ENCODE data around the gene IQGAP1.

IQGAP1 gene

DNA sequence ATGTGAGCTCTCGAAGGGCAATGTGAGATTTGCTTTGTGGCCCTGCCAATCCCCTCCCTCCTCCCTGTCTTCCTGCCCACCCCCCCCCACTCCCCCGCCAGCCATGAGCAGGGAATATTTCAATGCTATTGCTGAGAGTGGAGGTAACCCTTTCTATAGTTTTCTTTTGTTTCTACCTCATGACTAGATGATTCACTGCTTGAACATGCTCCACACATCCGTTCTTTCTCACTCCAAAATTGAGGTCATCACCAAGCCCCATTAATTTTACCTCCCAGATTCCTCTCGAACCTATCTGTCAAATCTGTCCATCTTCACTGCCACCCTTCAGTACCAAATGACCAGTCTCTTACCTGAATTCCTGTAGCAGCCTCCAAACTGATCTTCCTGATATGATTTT lies 23.8 kb upstream of the IQGAP1 start:
- no peak for DNase-seq (ENCODE audit: extremely low spot score)
- ChIA-PET CTCF (no interaction called here), POLR2A (interaction anchor here (1.3 to 2.6 kb wide), 2 partner anchors 12 to 24 kb away, joined by 3 to 6 read pairs; partner anchors contain the start of genes IQGAP1 and ZNF774)
- TF ChIP-seq NFRKB (IDR thresholded peaks at IDR 0.05) (no peak), ARNT (IDR thresholded peaks at IDR 0.05) (no peak), HDGF (IDR thresholded peaks at IDR 0.05; ENCODE audit: borderline replicate concordance) (no peak), FOXK2 (IDR thresholded peaks at IDR 0.05) (no peak), SP1 (IDR thresholded peaks at IDR 0.05) (no peak), LEF1 (IDR thresholded peaks at IDR 0.05; ENCODE audit: borderline replicate concordance) (no peak), ELF4 (IDR thresholded peaks at IDR 0.05) (no peak), ZNF384 (IDR thresholded peaks at IDR 0.05) (no peak), BHLHE40 (IDR thresholded peaks at IDR 0.05; ENCODE audit: borderline replicate concordance) (no peak), FOXM1 (IDR thresholded peaks at IDR 0.05; ENCODE audit: borderline replicate concordance) (no peak), SUZ12 (IDR thresholded peaks at IDR 0.05) (no peak), FOXA1 (IDR thresholded peaks at IDR 0.05) (no peak), CTBP1 (IDR thresholded peaks at IDR 0.05; ENCODE audit: borderline replicate concordance) (no peak), L3MBTL2 (conservative IDR thresholded peaks at IDR 0.05) (no peak), TARDBP (IDR thresholded peaks at IDR 0.05) (no peak)
- TF ChIP-seq, protein P1, sequence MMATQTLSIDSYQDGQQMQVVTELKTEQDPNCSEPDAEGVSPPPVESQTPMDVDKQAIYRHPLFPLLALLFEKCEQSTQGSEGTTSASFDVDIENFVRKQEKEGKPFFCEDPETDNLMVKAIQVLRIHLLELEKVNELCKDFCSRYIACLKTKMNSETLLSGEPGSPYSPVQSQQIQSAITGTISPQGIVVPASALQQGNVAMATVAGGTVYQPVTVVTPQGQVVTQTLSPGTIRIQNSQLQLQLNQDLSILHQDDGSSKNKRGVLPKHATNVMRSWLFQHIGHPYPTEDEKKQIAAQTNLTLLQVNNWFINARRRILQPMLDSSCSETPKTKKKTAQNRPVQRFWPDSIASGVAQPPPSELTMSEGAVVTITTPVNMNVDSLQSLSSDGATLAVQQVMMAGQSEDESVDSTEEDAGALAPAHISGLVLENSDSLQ (IDR thresholded peaks at IDR 0.05), result no peak

DNA sequence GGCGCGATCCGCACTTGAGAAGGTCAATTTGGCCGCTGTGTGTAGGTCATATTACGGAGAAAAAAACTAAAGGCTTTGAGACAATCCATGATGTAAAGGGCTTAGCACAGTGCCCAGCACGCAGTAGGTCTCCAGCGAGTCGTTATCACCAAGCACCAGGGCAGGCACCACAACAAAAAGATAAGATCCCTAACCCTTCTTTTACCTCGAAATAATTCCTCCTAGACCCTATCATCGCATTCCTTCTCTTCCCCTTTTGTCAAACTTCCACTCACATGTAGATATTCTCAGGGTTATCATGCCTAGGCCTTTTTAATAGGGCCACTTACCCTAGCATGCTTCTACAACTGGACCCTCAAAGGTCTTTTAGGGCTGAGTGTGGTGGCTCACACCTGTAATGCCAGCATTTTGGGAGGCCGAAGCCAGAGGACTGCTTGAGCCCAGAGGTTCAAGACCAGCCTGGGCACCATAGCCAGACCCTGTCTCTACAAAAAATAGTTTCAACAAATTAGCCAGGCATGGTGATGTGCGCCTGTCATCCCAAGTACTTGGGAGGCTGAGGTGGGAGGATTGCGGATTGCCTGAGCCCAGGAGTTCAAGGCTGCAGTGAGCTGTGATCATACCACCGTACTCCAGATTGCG lies 22.5 kb upstream of the IQGAP1 start:
- no peak for DNase-seq (ENCODE audit: extremely low spot score)
- CTCF ChIA-PET, result interaction anchor here (0.6 kb wide), 1 partner anchor 117 kb away, joined by 3 read pairs; no protein-coding TSS in a partner anchor
- TF ChIP-seq TARDBP (IDR thresholded peaks at IDR 0.05) (no peak), ARNT (IDR thresholded peaks at IDR 0.05) (no peak), FOXK2 (IDR thresholded peaks at IDR 0.05) (no peak), FOXM1 (IDR thresholded peaks at IDR 0.05; ENCODE audit: borderline replicate concordance) (no peak), FOXA1 (IDR thresholded peaks at IDR 0.05) (no peak), CTBP1 (IDR thresholded peaks at IDR 0.05; ENCODE audit: borderline replicate concordance) (no peak), ELF4 (IDR thresholded peaks at IDR 0.05) (no peak), BHLHE40 (IDR thresholded peaks at IDR 0.05; ENCODE audit: borderline replicate concordance) (no peak), SP1 (IDR thresholded peaks at IDR 0.05) (no peak), HDGF (IDR thresholded peaks at IDR 0.05; ENCODE audit: borderline replicate concordance) (no peak), SUZ12 (IDR thresholded peaks at IDR 0.05) (no peak), LEF1 (IDR thresholded peaks at IDR 0.05; ENCODE audit: borderline replicate concordance) (no peak)
- POLR2A ChIA-PET, result no interaction called here

DNA sequence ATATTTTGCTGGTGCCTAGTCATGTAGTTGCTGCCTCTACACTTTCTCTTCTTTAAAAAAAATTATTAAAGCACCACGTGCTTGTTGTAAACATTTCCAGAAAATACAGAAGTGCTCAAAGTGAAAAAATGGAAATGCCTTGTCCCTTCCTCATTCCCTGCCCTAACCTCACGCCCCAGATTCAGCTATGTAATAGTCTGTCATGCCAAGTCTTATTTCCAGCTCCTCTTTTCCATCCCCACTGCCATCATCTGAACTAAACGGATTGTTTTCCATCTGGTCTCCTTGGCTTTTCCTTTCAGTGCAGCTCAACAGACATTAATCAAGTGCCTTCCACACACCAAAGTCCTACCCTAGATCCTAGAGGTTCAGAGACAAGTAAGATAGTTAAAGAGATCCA lies 20.5 kb upstream of the IQGAP1 start:
- CTCF ChIA-PET, result interaction anchor here (1.5 kb wide), 1 partner anchor 14 kb away, joined by 4 read pairs; no protein-coding TSS in a partner anchor
- POLR2A ChIA-PET, result interaction anchor here (1.3 to 1.4 kb wide), 2 partner anchors 10 to 20 kb away, joined by 5 to 6 read pairs; partner anchors contain the start of gene IQGAP1
- no peak for DNase-seq (ENCODE audit: extremely low spot score)
- no peak for TF ChIP-seq FOXK2 (IDR thresholded peaks at IDR 0.05)
- no peak for TF ChIP-seq FOXA1 (IDR thresholded peaks at IDR 0.05)
- TF ChIP-seq CTBP1 (IDR thresholded peaks at IDR 0.05; ENCODE audit: borderline replicate concordance), result no peak
- no peak for TF ChIP-seq LEF1 (IDR thresholded peaks at IDR 0.05; ENCODE audit: borderline replicate concordance)
- no peak for TF ChIP-seq FOXM1 (IDR thresholded peaks at IDR 0.05; ENCODE audit: borderline replicate concordance)
- TF ChIP-seq SUZ12 (IDR thresholded peaks at IDR 0.05), result no peak
- TF ChIP-seq ELF4 (IDR thresholded peaks at IDR 0.05), result no peak

DNA sequence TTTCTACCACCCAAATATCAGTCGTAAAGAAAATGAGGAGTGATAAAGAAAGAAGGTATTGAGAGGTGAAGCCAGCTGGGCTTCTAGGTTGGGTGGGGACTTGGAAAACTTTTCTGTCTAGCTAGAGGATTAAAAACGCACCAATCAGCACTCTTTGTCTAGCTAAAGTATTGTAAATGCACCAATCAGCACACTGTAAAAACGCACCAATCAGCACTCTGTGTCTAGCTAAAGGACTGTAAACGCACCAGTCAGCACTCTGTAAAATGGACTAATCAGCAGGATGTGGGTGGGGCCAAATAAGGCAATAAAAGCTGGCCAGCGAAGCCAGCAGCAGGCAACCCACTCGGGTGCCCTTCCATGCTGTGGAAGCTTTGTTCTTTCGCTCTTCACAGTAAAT lies 13.0 kb upstream of the IQGAP1 start:
- CTCF ChIA-PET, result interaction anchor here (1.4 kb wide), 1 partner anchor 56 kb away, joined by 3 read pairs; no protein-coding TSS in a partner anchor
- TF ChIP-seq ARNT (IDR thresholded peaks at IDR 0.05) (no peak), FOXA1 (IDR thresholded peaks at IDR 0.05) (no peak), LEF1 (IDR thresholded peaks at IDR 0.05; ENCODE audit: borderline replicate concordance) (no peak), NFRKB (IDR thresholded peaks at IDR 0.05) (no peak), FOXK2 (IDR thresholded peaks at IDR 0.05) (no peak), CTBP1 (IDR thresholded peaks at IDR 0.05; ENCODE audit: borderline replicate concordance) (no peak), SUZ12 (IDR thresholded peaks at IDR 0.05) (no peak), HDGF (IDR thresholded peaks at IDR 0.05; ENCODE audit: borderline replicate concordance) (no peak), FOXM1 (IDR thresholded peaks at IDR 0.05; ENCODE audit: borderline replicate concordance) (no peak)
- POLR2A ChIA-PET, result interaction anchor here (1.1 kb wide), 1 partner anchor 13 kb away, joined by 5 read pairs; the partner anchor contains the start of gene IQGAP1
- no peak for DNase-seq (ENCODE audit: extremely low spot score)

DNA sequence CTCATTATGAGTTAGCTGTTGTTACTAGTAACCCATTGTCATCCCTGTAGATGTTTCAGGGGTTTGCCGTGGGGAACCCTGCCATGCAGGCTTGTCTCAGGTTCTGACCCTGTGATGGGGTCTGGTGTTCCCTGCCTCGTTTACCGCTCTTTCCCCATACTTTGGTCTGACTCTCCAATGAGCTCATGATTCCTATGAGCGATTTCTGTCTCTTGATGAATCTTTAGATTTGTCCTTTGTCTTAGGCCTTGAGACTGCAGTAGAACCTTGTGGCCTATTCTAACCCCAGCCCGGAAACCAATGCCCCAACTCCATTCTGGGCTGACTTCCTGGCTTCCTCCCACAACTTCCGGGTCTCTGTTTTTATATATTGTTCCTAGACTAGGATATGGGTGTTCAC lies 11.3 kb upstream of the IQGAP1 start:
- POLR2A ChIA-PET, result interaction anchor here (0.8 to 2.6 kb wide), 2 partner anchors 9 to 11 kb away, joined by 3 to 12 read pairs; partner anchors contain the start of gene IQGAP1

DNA sequence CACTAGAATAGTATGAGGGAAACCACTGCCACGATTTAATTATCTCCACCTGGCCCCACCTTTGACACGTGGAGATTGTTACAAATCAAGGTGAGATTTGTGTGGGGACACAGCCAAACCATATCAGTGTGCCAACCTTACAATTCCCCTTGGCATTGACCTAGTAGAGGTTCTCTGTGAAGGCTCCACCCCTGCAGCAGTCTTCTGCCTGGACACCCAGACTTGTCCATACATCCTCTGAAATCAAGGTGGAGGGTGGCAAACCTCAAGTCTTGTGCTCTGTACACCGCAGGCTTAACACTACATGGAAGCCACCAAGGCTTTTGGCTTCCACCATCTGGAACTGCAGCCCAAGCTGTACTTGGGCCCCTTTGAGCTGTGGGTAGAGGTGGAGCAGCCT lies 8.8 kb upstream of the IQGAP1 start:
- no peak for DNase-seq (ENCODE audit: extremely low spot score)
- ChIA-PET CTCF (no interaction called here), POLR2A (interaction anchor here (2.6 kb wide), 1 partner anchor 9 kb away, joined by 12 read pairs; the partner anchor contains the start of gene IQGAP1)
- no peak for TF ChIP-seq FOXK2 (IDR thresholded peaks at IDR 0.05)
- no peak for TF ChIP-seq L3MBTL2 (conservative IDR thresholded peaks at IDR 0.05)
- no peak for TF ChIP-seq HDGF (IDR thresholded peaks at IDR 0.05; ENCODE audit: borderline replicate concordance)
- no peak for TF ChIP-seq SUZ12 (IDR thresholded peaks at IDR 0.05)
- no peak for TF ChIP-seq TARDBP (IDR thresholded peaks at IDR 0.05)

More for the DNA sequence above, 11.3 kb upstream of the IQGAP1 start:
- DNase-seq (ENCODE audit: extremely low spot score), result no peak
- TF ChIP-seq FOXM1 (IDR thresholded peaks at IDR 0.05; ENCODE audit: borderline replicate concordance), result no peak
- no peak for TF ChIP-seq NFRKB (IDR thresholded peaks at IDR 0.05)
- no peak for TF ChIP-seq CTBP1 (IDR thresholded peaks at IDR 0.05; ENCODE audit: borderline replicate concordance)
- no peak for TF ChIP-seq ZNF384 (IDR thresholded peaks at IDR 0.05)
- TF ChIP-seq SP1 (IDR thresholded peaks at IDR 0.05), result no peak
- CTCF ChIA-PET, result interaction anchor here (0.6 to 1.0 kb wide), 2 partner anchors 81 to 127 kb away, joined by 3 to 6 read pairs; partner anchors contain the start of gene TTLL13

DNA sequence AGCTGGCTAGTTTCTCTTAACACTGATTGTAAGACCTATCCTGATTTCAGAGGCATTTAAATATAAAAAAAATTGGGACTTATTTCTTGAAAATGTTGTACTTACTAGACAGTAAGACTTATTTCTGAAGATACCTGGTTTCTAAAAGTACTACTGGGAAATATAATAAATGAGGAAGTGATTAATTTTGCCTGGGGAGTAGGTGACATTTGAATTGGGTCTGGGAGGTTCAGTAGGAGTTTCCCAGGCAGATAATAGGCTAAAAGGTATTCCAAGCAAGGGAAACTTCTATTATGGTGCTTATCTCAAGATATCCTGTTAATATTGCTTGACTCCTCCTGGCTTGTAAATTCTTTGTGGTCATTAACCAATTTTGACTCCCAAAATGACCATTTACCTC lies 6.5 kb upstream of the IQGAP1 start:
- TF ChIP-seq ARNT (IDR thresholded peaks at IDR 0.05), result no peak
- no peak for TF ChIP-seq FOXA1 (IDR thresholded peaks at IDR 0.05)
- TF ChIP-seq, protein P1 (IDR thresholded peaks at IDR 0.05), result no peak
- no peak for TF ChIP-seq SUZ12 (IDR thresholded peaks at IDR 0.05)
- TF ChIP-seq HDGF (IDR thresholded peaks at IDR 0.05; ENCODE audit: borderline replicate concordance), result no peak
- TF ChIP-seq LEF1 (IDR thresholded peaks at IDR 0.05; ENCODE audit: borderline replicate concordance), result no peak
- no peak for TF ChIP-seq NFRKB (IDR thresholded peaks at IDR 0.05)
- TF ChIP-seq CTBP1 (IDR thresholded peaks at IDR 0.05; ENCODE audit: borderline replicate concordance), result no peak
- TF ChIP-seq BHLHE40 (IDR thresholded peaks at IDR 0.05; ENCODE audit: borderline replicate concordance), result no peak
- TF ChIP-seq TARDBP (IDR thresholded peaks at IDR 0.05), result no peak
- CTCF ChIA-PET, result interaction anchor here (0.6 to 1.1 kb wide), 2 partner anchors 14 to 99 kb away, joined by 3 to 4 read pairs; no protein-coding TSS in a partner anchor
- DNase-seq (ENCODE audit: extremely low spot score), result no peak
- POLR2A ChIA-PET, result interaction anchor here (0.6 kb wide), 1 partner anchor 61 kb away, joined by 3 read pairs; no protein-coding TSS in a partner anchor

All from HEK293T (cell line).